Right lobe of liver (tissue), 4 donors: ENCODE results near the gene KCNQ2.

Source experiments
- POLR2A ChIP-seq: fragments of 450-650 bp; IDR thresholded peaks from one replicate; pipeline ENCODE4 v1.6.1; 2017; ENCODE audit warnings: antibody characterized with exemption, mild to moderate bottlenecking
- TF ChIP-seq, protein P1 (sequence below), 4 donors: fragments of 200-600 bp in 3 of 4; fragments of 450-650 bp in 1 of 4; IDR thresholded peaks; one replicate each; pipeline versions ENCODE4 v1.5.1 to v1.8.0; 2016 to 2022; ENCODE audit warnings: antibody characterized with exemption in 4 of 4, mild to moderate bottlenecking in 2 of 4
- donor health status: DM: no; HTN: no; CAD: no.
- donor health status: DM: no; HTN: no; CAD: no.
- donor health status: DM: no; HTN: yes; CAD: no.

DNA sequence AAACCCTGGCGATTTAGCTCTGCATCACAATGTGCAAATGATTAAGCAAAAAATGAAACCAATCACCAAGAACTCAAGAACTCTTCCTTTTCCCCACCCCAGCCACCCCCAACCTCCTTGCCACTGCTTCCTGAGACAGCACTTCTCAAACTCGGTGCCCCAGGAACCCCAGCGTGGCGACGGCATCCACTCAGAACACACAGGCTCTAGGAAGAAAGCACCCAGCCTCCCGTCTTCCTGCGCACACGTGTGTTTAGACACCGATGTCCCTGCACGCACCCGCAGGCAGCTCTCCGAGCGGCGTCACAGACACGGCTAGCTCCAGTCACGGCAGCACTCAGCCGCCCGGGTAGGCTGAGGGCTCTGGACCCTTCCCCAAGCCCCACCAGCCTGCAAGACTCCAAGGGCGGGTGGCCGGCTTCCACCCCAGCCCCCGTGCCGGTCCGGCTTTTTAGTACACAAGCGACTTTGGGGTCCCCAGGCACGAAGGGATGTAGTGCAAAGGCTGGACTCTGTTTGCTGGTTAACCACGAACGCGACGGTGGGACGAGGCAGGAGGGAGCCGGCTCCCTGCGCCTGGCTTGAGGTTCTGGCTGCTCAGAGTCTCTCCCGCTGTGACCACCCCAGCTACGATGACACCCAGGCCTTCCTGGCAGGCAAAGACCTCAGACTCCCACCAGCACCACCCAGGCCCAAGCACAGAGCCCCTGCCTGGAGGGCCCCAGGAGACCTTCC lies 51.9 kb downstream of the KCNQ2 start:
- TF ChIP-seq POLR2A, result no peak
- TF ChIP-seq, protein P1, sequence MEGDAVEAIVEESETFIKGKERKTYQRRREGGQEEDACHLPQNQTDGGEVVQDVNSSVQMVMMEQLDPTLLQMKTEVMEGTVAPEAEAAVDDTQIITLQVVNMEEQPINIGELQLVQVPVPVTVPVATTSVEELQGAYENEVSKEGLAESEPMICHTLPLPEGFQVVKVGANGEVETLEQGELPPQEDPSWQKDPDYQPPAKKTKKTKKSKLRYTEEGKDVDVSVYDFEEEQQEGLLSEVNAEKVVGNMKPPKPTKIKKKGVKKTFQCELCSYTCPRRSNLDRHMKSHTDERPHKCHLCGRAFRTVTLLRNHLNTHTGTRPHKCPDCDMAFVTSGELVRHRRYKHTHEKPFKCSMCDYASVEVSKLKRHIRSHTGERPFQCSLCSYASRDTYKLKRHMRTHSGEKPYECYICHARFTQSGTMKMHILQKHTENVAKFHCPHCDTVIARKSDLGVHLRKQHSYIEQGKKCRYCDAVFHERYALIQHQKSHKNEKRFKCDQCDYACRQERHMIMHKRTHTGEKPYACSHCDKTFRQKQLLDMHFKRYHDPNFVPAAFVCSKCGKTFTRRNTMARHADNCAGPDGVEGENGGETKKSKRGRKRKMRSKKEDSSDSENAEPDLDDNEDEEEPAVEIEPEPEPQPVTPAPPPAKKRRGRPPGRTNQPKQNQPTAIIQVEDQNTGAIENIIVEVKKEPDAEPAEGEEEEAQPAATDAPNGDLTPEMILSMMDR (IDR thresholded peaks at IDR 0.05), result no peak
